Measurements from ENCODE around the gene FBP1. TPM values are rescaled to one million over a fixed set of nuclear protein-coding genes. Genes with fewer than 3 reads are reported as not detected.
A peak's percentile ranks its signal among the peaks of the same experiment; 100 is the strongest.

FBP1 gene
- total RNA-seq, 2 donors from 2014 or later = 28.5 to 39.9 TPM

DNA sequence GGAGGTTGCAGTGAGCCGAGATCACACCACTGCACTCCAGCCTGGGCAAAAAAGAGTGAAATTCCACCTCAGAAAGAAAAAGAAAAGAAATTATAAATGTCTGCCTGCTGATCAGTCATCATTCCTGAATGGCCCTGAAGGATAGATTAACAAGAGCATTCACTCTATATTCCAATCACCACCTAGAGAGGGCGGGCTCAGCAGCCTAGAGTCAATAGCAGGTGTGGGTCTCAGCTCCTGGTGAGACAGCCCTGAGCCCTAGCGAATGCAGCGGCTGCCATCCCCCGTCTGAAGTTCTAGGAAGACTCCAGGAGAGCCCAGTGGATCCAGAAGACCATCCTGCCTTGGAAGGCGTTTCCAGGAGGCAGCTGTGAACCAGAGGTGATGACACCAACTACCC, 12.0 kb downstream of the FBP1 start:
- Histone ChIP-seq H3K4me1 (peaks cover 35% of the 10 kb centered on the region), H3K9me3 (no peaks in the 10 kb centered on the region), H3K27me3 (no peaks in the 10 kb centered on the region), H3K27ac (no peak overlapping the region), H3K36me3 (replicated peaks in 1 of 2; ENCODE audit: insufficient read depth in 1 of 2, low read depth in 2 of 2) (no peaks in the 10 kb centered on the region), H3K4me3 (no peak overlapping the region)
- WGBS, 2 donors = 91 to 97% methylated on average over 3 to 6 of the region's 6 CpGs
- ATAC-seq = no peak
- no peak for DNase-seq
- intact Hi-C loops (cut with DNase I) = no loop called here
- no peak for TF ChIP-seq POLR2A (IDR thresholded peaks at IDR 0.05)
- TF ChIP-seq, protein P1, sequence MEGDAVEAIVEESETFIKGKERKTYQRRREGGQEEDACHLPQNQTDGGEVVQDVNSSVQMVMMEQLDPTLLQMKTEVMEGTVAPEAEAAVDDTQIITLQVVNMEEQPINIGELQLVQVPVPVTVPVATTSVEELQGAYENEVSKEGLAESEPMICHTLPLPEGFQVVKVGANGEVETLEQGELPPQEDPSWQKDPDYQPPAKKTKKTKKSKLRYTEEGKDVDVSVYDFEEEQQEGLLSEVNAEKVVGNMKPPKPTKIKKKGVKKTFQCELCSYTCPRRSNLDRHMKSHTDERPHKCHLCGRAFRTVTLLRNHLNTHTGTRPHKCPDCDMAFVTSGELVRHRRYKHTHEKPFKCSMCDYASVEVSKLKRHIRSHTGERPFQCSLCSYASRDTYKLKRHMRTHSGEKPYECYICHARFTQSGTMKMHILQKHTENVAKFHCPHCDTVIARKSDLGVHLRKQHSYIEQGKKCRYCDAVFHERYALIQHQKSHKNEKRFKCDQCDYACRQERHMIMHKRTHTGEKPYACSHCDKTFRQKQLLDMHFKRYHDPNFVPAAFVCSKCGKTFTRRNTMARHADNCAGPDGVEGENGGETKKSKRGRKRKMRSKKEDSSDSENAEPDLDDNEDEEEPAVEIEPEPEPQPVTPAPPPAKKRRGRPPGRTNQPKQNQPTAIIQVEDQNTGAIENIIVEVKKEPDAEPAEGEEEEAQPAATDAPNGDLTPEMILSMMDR (IDR thresholded peaks at IDR 0.05) = no peak

DNA sequence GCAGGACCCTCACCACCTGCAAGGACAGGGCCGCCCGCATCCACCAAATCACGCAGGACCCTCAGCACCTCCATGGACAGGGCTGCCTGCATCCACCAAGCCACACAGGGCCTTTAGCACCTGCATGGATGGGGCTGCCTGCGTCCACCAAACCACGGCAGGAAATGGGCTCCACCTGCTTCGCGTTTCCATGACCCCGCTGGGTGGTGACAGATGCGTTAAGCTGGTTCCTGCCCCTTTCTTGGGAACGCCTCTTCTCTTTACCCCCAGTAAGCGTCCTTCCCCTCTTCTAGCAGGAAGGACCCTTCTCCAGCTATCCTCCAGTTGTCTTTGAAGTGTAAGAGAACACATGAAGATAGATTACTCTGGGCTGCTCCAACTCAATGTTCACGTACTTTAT, 13.5 kb downstream of the FBP1 start:
- no peak for TF ChIP-seq POLR2A (IDR thresholded peaks at IDR 0.05)
- TF ChIP-seq, protein P1 (IDR thresholded peaks at IDR 0.05) = no peak
- Histone ChIP-seq H3K36me3 (replicated peaks in 1 of 2; ENCODE audit: insufficient read depth in 1 of 2, low read depth in 2 of 2) (no peaks in the 10 kb centered on the region), H3K27me3 (no peaks in the 10 kb centered on the region), H3K4me3 (no peak overlapping the region), H3K9me3 (no peaks in the 10 kb centered on the region), H3K27ac (no peak overlapping the region), H3K4me1 (peaks cover 21% of the 10 kb centered on the region)
- DNase-seq (no peak), ATAC-seq (no peak)
- intact Hi-C loops (cut with DNase I) = no loop called here
- 74 to 76% methylated on average over 9 to 12 of the region's 12 CpGs for WGBS, 2 donors

DNA sequence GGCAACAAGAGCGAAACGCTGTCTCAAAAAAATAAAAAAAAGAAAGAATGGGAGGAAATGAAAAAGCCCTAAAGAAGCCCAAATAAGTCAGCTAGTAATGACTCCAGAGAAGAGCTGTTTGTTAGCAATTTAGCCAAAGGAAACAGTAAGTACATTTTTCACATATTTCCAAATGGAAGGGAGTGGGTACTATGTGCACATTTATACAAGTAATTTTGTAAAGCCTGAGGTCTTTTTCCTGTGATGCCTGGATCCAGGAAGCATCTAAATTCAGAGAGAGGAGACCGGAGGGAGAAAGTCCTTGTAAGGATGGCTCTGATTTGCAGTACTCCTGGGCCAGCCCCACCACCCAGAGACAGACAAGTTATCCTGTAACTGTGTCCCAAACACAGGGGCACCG, 14.7 kb downstream of the FBP1 start:
- Histone ChIP-seq H3K9me3 (no peaks in the 10 kb centered on the region), H3K27me3 (no peaks in the 10 kb centered on the region), H3K4me1 (peaks cover 9% of the 10 kb centered on the region), H3K4me3 (no peak overlapping the region), H3K36me3 (replicated peaks in 1 of 2; ENCODE audit: insufficient read depth in 1 of 2, low read depth in 2 of 2) (no peaks in the 10 kb centered on the region), H3K27ac (no peak overlapping the region)
- ATAC-seq = no peak
- intact Hi-C loops (cut with DNase I) = no loop called here
- no peak for TF ChIP-seq POLR2A (IDR thresholded peaks at IDR 0.05)
- TF ChIP-seq, protein P1 (IDR thresholded peaks at IDR 0.05) = no peak
- 72 to 86% methylated on average over 4 of the region's 4 CpGs for WGBS, 2 donors
- DNase-seq = no peak

DNA sequence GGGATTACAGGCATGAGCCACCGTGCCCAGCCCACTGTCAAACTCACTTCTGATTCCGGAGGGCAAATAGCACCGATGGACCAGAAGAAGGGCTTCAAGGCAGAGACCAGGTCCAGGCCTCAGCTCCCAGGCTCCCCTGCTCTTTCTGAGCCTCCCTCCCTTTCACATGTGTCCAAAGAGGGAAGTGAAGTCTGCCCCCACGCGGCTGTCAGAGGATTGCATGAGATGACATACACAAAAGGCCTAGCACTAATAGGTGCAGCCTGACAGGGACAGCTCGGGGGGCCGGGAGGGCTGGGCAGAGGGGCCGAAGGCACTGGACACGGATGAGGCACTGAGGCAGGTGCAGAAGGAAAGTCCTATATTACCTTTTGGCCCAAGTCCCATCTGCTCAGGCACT, 16.1 kb downstream of the FBP1 start:
- Histone ChIP-seq H3K27ac (no peak overlapping the region), H3K36me3 (replicated peaks in 1 of 2; ENCODE audit: insufficient read depth in 1 of 2, low read depth in 2 of 2) (no peaks in the 10 kb centered on the region), H3K9me3 (no peaks in the 10 kb centered on the region), H3K27me3 (no peaks in the 10 kb centered on the region), H3K4me1 (peaks cover 9% of the 10 kb centered on the region), H3K4me3 (no peak overlapping the region)
- ATAC-seq (peak; percentile 81), DNase-seq (peak; percentile 69 to 80 (median 71))
- intact Hi-C loops (cut with DNase I) = no loop called here
- WGBS, 2 donors = 49% methylated on average over 5 to 8 of the region's 9 CpGs
- no peak for TF ChIP-seq POLR2A (IDR thresholded peaks at IDR 0.05)
- TF ChIP-seq, protein P1 (IDR thresholded peaks at IDR 0.05) = peak; percentile 14 to 64 (median 56)

DNA sequence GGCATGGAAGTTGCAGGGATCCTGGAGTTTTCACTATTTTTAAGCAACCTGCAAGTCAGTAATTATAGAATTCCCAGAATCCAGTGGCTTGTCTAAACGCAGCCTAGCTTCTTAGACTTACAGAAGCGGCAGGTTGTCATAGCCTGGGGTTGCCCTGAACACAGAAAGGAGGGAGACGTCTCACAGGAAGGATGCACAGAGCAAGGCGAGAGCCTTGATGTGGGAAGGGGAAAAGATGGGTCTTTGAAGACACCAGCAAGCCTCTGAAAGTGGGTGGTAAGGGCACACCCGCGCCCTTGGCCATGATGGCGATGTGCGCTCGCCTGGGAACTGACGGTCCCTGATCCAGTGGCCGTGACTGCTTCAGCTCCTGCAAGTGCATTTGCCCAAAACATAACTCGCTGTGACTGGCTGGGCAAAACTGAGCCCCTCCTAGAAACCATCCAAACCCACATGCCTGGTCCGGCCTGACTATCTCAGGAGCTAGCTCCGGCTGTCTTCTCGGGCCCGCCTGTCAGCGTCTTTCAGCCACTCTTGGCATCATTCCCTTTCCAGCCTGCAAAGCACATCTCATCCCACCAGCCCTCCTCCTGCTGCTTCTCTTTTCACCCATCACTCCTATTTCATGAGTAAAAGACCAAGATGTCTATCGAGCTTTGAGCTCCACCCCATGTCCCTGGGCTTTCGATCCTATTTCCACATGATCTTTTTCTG, 17.1 kb downstream of the FBP1 start:
- ATAC-seq = no peak
- no peak for DNase-seq
- Histone ChIP-seq H3K4me3 (no peak overlapping the region), H3K4me1 (peaks cover 9% of the 10 kb centered on the region), H3K27ac (no peak overlapping the region), H3K36me3 (replicated peaks in 1 of 2; ENCODE audit: insufficient read depth in 1 of 2, low read depth in 2 of 2) (no peaks in the 10 kb centered on the region), H3K9me3 (no peaks in the 10 kb centered on the region), H3K27me3 (peaks cover 0 to 4% of the 10 kb centered on the region in 2 donors)
- TF ChIP-seq, protein P1 (IDR thresholded peaks at IDR 0.05) = no peak
- WGBS, 2 donors = 91 to 92% methylated on average over 14 to 19 of the region's 19 CpGs
- intact Hi-C loops (cut with DNase I) = no loop called here

All from body of pancreas (tissue), 4 donors.